ENCODE data around the gene GALNT17.

DNA sequence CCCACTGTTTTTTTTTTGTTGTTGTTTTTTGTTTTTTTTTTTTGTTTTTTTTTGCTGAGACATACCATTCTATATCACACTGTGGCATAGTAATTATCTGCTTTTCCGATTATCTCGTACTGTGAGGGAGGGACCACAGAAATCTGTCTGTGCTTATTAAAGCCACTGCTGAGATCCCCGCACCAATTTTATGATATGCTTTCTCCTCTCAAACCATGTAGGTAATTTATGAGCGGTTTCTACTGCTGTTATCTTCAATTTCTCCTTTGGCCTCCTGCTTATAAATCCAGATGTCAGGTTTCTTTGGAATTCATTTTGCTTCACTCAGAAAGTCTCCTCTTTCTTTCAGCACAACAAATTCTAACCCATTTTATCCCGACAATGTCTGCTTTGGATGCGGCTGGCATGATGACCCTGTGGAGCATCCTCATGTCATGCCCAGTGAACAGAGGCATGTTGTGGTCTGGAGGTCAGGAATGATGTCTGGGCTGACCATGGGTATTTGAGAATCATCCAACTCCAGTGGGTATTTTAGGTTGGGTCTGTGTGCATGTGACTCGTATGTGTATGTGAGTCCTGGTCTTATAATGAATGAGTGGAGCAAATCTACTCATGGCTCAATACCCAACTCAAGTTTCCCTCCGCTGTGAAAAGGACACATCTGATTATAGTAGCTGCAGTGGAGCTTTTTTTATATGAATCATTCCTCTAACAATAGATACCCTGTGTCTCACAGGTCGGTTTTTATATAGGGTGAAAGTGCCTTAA, 213.4 kb downstream of the GALNT17 start:
- TF ChIP-seq, protein P1, sequence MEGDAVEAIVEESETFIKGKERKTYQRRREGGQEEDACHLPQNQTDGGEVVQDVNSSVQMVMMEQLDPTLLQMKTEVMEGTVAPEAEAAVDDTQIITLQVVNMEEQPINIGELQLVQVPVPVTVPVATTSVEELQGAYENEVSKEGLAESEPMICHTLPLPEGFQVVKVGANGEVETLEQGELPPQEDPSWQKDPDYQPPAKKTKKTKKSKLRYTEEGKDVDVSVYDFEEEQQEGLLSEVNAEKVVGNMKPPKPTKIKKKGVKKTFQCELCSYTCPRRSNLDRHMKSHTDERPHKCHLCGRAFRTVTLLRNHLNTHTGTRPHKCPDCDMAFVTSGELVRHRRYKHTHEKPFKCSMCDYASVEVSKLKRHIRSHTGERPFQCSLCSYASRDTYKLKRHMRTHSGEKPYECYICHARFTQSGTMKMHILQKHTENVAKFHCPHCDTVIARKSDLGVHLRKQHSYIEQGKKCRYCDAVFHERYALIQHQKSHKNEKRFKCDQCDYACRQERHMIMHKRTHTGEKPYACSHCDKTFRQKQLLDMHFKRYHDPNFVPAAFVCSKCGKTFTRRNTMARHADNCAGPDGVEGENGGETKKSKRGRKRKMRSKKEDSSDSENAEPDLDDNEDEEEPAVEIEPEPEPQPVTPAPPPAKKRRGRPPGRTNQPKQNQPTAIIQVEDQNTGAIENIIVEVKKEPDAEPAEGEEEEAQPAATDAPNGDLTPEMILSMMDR (conservative IDR thresholded peaks at IDR 0.05; ENCODE audit: low read depth, low read length): no peak
- no peak for TF ChIP-seq EZH2 (IDR thresholded peaks at IDR 0.05; ENCODE audit: low read length, unreplicated experiment)
- no peak for TF ChIP-seq EZH2phosphoT487 (IDR thresholded peaks at IDR 0.05; ENCODE audit: borderline replicate concordance, low read length)
